Measurements from ENCODE around the gene TANGO6.
"Not testable (repeated sequence)": the region's sequence is repeated elsewhere in the genome, so short reads cannot be mapped to it uniquely, and the experiment has no call there.

Gene TANGO6

DNA sequence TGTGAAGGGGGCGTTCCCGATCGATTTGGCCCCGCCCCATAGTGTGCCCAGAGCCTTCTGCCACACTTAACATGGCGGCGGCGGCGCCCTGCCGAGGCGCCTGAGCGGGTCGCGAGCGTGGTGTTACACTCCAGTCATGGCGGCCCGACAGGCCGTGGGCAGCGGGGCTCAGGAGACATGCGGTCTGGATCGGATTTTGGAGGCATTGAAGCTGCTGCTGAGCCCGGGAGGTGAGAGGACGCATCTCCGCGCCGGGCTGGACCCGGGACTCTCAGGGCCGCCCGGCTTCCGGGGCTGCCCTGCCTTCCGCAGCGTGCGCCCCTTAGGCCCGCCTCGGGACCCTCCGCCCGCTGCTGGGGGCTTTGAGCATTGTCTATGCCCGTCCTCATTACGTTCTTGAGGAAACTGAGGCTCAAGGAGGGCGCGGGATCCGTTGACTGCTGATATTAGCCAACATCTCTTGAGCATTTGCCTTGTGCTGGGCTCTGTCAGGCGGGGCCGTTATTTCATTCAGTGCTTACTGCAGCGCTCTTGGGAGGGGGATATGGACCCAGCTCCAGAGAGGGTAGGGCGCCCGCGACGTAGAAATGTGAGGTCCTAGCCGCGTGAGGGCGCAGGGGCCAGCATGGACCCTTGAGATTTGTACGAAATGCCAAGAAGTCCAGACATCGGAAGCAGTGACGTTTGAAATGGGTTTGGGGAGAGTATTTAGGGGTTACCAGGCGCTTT lies at the start of gene TANGO6:
TANGO6 (plus strand) TSS at position 50 of the 729 bp plus-strand sequence; CDS start at position 137, 87 bp downstream.
- DNase-seq (ENCODE audit: low spot score): peak; percentile 90

DNA sequence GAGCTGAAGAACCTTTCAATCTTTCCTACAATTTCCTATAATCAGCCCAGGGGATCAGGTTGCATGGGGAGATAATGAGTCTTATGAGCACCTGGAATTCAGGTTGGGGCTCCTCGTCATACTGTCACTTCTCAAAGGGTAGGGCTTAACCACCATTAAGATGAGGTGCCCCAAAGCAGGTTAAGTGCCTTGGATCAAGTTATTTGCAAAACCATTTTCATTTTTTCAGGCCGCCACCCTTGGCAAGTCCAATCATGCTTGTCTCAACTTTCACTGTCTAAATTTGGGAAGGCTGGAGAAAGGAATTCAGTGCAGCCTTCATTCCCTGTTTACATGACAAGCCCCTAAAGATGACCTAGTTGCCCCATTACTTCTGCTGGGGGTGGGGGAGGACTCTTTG lies 44.9 kb upstream of the TANGO6 start:
- no peak for DNase-seq (ENCODE audit: low spot score)

DNA sequence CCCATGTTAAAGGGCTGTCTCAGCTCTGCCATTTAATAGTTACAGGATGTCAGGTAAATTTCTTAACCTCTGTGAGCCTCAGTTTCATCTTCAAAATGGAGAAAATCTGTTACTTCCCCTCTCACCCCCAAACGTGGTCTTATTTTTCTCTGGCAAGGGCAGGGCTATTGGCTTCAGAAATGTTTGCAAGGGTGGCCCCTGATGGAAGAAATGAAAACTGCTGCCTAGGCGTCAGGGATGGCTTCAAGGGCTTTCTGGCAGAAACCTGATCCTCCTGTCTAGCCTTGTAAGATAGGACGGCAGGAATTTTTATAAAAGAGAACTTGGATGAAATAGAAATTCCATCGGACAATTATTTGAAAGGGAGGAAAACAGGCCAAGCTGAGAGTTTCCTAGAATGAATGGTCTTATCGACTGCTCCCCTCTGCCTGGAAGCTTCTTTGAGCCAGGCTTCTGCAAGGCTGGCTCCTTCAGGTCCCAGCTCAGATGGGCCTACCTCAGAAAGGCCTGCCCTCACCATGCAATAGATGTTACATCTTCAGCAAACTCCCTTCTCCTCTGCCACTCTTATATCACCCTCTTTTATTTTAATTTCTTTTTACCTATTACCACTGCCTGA lies 43.0 kb upstream of the TANGO6 start:
- DNase-seq (ENCODE audit: low spot score): peak; percentile 74

DNA sequence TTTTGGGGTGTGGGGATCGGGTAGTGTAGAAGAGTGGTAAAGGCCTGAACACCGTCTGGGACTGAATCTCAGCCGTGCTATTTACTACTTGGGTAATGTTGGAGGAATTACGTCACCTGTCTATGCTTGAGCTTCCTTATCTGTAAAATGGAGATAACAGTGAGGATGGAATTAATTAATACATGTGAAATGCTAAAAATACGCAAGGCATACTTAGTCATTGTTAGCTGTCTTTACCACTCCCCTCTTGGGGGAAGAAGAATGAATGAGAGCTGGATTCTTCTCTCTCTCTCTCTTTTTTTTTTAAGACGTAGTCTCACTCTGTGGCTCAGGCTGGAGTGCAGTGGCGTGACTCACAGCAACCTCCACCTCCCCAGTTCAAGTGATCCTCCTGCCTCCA lies 41.1 kb upstream of the TANGO6 start:
- no peak for DNase-seq (ENCODE audit: low spot score)

DNA sequence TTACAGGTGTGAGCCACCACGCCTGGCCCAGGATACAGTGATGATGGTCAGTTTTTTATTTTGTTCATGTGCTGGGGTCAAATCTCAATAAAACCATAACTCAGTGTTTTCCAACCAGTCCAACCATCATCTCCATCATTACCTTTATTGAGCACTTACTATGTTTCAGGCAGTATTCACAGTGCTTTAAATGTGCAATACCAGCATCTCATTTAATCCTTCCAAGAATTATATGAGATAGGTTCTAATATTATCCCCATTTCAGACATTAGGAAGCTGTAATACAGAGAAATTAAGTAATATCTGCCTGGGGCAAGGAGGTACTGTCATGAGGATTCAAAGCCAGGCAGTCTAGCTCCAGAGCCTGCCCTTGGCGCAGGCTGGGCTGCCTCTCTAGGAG lies 36.9 kb upstream of the TANGO6 start:
- no peak for DNase-seq (ENCODE audit: low spot score)

DNA sequence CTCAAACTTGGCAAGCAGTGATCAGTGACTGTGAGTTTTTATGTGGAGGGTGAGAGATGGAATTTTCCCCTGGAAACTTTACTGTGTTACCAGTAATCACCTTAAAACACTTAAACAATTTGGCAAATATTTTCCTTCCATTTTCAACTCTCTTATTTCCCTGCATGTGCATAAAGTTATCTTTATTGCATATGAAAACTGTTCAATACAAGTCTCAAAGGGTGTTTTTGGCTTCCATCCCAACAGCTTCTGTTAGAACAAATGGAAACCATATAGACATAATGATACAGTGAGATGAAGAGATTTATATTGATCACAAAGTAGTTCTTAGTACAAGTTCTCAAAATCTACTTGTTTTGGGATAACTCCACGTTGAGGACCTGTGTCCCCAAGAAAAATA lies 36.4 kb upstream of the TANGO6 start:
- no peak for DNase-seq (ENCODE audit: low spot score)

DNA sequence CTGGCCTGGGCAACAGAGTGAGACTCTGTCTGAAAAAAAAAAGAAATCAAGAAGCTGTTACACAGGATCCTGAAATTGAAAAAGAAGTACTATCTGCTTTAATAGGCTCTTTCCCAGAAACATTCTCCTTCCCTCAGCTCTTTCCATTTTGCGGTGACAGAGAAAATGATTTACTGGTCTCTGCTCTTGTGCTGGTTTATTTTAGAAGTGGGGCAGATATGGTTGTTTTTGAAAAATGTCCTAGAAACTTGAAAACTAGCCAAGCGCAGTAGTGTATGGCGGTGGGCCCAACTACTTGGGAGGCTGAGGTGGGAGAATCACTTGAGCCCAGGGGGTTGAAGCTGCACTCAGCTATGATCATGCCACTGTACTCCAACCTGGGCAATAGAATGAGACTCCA lies 28.8 kb upstream of the TANGO6 start:
- no peak for DNase-seq (ENCODE audit: low spot score)

DNA sequence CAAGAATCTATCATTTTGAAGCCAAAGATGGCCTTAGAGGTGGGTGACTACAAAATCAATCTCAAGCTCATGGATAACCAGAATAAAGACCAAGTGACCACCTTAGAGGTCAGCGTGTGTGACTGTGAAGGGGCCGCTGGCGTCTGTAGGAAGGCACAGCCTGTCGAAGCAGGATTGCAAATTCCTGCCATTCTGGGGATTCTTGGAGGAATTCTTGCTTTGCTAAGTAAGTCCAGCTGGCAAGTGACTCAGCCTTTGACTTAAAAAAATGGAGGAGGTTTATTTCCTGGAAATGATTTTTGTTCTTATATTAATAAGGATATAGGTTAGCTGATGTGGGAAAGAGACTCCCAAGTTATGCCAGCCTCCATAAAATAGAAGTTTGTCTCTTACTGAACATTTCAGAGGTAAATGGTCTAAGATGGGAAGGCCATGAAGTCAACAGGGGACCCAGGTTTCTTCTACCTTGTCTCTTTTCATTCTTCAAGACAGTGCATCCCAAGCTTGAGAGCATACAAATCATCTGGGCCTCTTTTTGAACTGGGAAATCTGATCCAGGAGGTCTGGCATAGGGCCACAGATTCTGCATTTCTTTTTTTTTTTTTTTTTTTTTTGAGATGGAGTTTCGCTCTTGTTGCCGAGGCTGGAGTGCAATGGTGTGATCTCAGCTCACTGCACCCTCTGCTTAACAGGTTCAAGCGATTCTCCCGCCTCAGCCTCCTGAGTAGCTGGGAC lies 19.8 kb upstream of the TANGO6 start:
- no peak for DNase-seq (ENCODE audit: low spot score)

DNA sequence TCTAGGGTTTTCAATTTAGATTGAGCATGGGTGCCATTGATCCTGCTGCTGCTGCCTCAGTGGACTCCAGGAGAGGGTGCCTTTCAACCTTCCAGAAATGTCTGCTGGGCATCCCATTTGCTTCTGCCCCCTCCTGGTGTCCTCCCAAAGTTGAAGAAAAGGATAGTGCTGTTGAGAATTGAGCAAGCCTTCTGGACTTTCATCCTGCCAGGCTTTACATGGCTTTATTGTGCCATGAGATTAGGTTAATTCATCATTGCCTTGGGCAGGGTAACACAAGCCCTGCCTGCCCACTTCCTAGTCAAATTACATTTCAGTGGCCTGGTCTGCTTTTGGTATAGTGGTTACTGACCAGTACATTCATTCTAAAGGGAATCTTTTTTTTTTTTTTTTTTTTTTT lies 17.9 kb upstream of the TANGO6 start:
- DNase-seq (ENCODE audit: low spot score): no peak

DNA sequence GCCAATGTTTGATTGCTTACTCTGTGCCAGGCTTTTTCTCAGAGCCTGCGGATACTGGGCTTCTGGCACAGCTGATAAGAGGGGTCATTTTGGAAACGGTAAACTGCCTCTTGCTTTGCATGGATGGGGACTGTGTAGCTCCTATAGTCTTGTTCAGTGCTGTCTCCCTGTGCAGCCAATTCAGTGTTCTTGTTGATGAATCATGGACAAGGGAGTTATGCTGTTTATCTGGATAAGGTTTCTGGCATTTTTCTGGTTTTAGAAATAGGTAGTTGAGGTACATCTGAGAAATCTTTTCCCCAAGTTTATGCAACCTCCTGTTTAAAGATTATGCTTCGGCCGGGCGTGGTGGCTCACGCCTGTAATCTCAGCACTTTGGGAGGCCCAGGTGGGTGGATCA lies 16.7 kb upstream of the TANGO6 start:
- no peak for DNase-seq (ENCODE audit: low spot score)

DNA sequence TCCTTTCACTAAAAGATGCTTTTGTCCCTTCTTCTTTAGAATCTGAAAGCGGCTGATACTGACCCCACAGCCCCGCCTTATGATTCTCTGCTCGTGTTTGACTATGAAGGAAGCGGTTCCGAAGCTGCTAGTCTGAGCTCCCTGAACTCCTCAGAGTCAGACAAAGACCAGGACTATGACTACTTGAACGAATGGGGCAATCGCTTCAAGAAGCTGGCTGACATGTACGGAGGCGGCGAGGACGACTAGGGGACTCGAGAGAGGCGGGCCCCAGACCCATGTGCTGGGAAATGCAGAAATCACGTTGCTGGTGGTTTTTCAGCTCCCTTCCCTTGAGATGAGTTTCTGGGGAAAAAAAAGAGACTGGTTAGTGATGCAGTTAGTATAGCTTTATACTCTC lies 10.1 kb upstream of the TANGO6 start:
- no peak for DNase-seq (ENCODE audit: low spot score)

DNA sequence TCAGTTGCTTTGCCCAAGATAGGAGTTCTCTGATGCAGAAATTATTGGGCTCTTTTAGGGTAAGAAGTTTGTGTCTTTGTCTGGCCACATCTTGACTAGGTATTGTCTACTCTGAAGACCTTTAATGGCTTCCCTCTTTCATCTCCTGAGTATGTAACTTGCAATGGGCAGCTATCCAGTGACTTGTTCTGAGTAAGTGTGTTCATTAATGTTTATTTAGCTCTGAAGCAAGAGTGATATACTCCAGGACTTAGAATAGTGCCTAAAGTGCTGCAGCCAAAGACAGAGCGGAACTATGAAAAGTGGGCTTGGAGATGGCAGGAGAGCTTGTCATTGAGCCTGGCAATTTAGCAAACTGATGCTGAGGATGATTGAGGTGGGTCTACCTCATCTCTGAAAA lies 8.8 kb upstream of the TANGO6 start:
- no peak for DNase-seq (ENCODE audit: low spot score)

DNA sequence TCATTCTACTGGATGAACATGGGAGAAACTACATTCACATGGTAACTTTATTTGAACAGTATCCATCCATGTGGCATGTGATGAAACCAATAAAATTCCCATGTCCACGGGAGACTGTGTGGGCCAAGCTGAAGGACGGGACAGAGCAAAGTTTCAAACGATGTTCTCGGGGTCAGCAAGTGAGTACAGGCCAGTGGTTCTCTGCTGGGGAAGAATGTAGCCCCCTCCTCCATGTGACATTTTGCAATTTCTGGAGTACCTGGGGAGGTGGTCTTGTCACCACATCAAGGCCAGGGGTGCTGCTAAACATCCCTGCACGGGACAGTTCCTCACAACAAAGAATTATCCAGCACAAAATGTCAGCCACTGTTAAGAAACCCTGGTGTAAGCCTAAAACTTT lies 7.4 kb upstream of the TANGO6 start:
- no peak for DNase-seq (ENCODE audit: low spot score)

DNA sequence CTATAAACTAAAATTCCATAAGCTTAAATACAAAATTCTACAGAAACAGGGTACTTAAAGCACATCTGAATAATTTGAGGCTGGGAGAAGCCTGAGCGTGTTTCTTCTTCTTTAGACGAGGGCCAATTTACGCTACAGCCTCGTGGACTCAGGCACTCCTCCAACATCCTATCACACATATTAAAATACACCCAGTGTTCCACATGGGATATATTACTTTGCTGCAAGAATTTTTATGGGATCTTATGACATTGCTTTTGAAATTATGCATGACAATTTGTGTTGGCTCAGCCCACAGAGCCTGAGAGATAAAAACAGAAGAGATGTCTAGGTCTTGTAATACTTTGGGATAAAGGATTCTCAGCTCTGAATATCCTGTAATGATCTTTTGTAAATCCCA lies 3.5 kb upstream of the TANGO6 start:
- DNase-seq (ENCODE audit: low spot score): no peak

DNA sequence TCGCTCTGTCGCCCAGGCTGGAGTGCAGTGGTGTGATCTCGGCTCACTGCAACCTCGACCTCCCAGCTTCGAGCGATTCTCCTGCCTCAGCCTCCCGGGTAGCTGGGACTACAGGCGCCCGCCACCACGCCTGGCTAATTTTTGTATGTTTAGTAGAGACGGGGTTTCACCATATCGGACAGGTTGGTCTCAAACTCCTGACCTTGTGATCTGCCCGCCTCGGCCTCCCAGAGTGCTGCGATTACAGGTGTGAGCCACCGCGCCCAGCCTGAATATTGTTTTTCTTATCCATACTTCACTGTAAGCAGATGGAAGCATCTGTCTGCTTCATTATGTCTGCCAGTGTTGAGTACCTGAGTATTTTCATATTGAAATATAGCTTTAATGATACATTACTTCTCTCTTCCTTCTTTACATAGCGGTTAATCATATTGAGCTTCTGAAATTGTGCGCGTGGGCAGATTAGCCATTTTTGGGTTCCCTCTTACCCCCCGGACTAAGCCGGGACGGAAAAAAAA lies 308 bp upstream of the TANGO6 start:
- DNase-seq (ENCODE audit: low spot score): not testable (repeated sequence)

DNA sequence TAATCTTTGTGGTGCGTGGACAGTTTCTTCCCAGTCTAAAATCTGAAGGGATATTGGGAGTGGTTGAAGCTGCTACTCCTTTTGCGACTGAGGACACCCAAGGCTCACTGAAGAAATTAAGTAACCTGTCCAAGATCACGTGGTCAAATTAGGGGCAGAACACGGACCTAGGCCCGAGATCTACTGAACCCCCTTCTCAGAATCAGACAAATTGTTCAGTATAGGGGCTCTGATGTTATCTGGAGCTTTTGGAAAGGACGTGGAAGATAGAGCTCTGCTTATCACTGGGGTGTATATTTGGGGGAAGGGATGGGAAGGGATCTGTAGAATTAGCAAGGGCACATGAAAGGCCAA lies 857 bp downstream of the TANGO6 start:
- no peak for DNase-seq (ENCODE audit: low spot score)

DNA sequence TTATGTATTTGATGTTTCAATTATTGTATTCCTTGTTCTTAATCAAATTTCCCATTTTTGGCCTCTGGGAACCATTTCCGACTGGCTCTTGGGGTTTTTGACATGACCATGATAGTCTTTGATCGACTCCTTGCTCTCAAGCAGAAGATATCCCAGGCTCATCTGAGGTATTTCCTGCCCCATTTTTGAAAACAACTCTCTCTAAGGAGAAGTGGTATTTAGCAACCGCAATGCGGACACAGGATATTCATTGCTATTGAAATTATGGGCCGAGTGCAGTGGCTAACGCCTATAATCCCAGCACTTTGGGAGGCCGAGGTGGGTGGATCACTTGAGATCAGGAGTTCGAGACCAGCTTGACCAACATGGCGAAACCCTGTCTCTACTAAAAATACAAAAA lies 5.5 kb downstream of the TANGO6 start:
- no peak for DNase-seq (ENCODE audit: low spot score)

DNA sequence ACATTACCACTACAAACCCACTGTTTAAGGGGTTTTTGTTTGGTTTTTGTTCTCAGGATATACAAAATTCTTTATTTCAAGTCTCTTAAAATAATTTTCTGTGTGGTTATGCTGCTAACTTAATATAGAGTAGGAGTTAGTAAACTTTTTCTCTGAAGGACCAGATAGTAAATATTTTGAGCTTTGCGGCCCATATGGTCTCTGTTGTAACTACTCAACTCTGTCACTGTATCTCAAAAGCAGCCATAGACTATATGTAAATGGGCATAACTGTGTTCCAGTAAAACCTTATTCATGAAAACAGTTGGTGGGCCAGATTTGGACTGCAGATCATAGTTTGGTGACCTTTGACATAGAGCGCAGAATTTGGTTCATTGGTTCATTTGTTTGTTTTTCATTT lies 7.2 kb downstream of the TANGO6 start:
- DNase-seq (ENCODE audit: low spot score): no peak

DNA sequence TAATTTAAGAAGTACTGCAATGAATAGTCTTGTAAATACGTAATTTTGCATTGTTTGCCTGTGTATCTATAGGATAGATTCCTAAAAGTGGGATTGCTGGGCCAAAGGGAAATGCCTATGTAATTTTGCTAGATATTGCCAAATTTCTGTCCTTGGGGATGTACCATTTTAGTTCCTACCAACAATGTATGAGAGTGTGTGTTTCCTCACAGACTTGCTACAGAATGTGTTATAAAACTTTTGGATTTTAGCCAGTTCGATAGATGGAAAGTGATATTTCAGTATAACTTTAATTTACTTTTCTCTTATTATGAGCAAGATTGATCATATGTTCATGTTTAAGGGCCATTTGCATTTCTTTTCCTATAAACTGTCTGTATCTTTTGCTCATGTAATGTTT lies 8.3 kb downstream of the TANGO6 start:
- DNase-seq (ENCODE audit: low spot score): no peak

DNA sequence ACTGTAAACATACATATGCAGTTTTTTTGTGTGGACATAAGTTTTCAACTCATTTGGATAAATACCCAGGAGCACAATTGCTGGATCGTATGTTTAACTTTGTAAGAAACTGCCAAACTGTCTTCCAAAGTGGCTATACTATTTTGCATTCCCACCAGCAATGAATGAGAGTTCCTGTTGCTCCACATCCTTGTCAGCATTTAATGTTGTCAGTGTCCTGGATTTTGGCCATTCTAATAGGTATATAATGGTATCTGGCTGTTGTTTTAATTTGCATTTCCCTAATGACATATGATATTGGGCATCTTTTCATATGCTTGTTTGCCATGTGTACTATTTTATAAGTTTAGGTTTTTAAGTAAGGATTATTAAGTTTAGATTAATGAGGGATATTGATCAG lies 14.1 kb downstream of the TANGO6 start:
- no peak for DNase-seq (ENCODE audit: low spot score)

DNA sequence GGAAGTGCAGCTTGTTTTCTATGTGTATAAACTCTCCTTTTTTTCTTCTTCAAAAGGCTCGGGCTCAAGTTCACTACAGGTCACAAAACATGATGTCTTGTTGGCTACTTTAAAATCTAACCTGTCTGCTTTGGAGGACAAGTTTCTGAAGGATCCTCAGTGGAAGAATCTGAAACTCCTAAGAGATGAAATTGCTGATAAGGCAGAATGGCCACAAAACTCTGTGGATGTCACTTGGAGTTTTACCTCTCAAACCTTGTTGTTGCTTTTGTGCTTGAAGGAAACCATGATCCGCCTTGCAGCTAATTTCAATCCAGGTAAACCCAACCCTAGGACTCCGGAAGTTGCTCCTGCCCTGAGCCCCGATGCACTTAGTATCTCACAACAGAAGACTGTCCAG lies 16.5 kb downstream of the TANGO6 start:
- no peak for DNase-seq (ENCODE audit: low spot score)

DNA sequence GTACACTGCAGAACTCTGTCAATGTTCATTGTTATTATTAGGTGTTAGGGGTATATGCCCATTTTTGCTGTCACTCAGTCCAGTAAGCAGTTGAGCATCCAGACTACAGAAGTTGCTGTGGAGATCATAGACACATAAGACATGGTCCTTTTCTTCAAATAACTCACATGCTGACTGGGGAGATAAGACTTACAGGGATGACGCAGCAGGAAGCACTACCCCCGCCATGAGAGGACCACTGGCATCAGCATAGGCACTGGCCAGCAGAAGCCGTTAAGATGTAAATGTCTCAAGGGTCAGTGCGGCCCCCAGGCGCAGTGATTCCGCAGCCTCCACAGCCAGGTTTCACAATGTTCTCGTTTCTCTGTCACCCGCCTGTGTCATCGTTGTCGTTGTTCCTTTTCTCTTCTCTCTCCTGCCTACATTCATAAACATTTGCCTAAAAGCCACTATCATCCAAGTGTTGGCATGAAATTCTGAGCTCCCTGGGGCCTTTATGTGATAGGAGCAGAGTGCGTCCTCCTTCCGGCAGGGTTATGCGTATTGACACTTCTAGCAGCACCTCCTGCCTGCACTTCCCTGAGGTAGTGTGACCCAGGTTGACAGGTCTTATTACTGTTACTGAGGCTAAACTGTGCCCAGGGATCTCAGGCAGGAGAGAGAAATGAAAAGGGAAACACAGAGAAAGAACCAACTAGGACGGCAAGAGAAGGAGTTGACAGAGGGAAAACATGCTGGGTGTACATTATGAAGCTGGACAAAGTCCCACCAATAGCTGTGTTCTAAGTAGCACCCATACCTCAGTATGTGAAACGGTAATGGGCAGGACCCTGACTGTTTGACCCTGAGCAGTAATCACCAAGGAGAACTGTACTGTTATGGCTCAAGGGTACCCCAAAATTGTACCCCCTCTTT lies 17.9 kb downstream of the TANGO6 start:
- DNase-seq (ENCODE audit: low spot score): no peak
